SK-N-SH (cell line): ENCODE results near the gene DZIP1L. TPM values are rescaled to one million over a fixed set of nuclear protein-coding genes. Genes with fewer than 3 reads are reported as not detected.

Experiments
- CTCF ChIA-PET: fragments of 300-600, 350-600 bp; formaldehyde crosslinking; extraction: SDS; loops from one replicate; lab custom pipeline; 2021; lab: Yijun Ruan, JAX
- POLR2A ChIA-PET: fragments of 350-600 bp; sonication (Branson Sonifier 250); formaldehyde crosslinking; extraction: SDS; loops from one replicate; lab custom pipeline; 2020; ENCODE audit warnings: antibody characterized with exemption, inconsistent platforms; lab: Yijun Ruan, JAX
- DNase-seq: peaks from one replicate; pipeline ENCODE4 v3.0.0; 2012
- H2AFZ ChIP-seq: fragments of 200-600 bp; sonication (generic); 2 replicates; pipeline ENCODE4 v1.8.1; 2016; ENCODE audit warnings: antibody characterized with exemption, mild to moderate bottlenecking, low read depth
- H3F3A ChIP-seq: fragments of 200-600 bp; sonication (generic); replicated peaks from 2 replicates; pipeline ENCODE3; 2016; ENCODE audit warnings: antibody characterized with exemption, mild to moderate bottlenecking; ENCODE audit not compliant: insufficient read depth
- H3K27ac ChIP-seq, 2 experiments: fragments of 200-500 bp in 1 of 2; fragments of 200-600 bp in 1 of 2; sonication (Bioruptor generic) in 1 of 2; sonication (generic), shearing (Covaris generic) in 1 of 2; 2 replicates each; pipeline versions ENCODE4 v1.5.1 to v1.6.1; 2014 to 2016; ENCODE audit warnings: low read depth in 2 of 2, inconsistent platforms in 1 of 2, low read length in 1 of 2, mild to moderate bottlenecking in 1 of 2, mixed read lengths in 1 of 2
- H3K27me3 ChIP-seq: fragments of 200-600 bp; sonication (generic), shearing (Covaris generic); 2 replicates; pipeline ENCODE4 v1.6.1; 2016; ENCODE audit warnings: mixed run types; ENCODE audit not compliant: insufficient read depth
- H3K36me3 ChIP-seq, 2 experiments: fragments of 200-500 bp in 1 of 2; fragments of 200-600 bp in 1 of 2; sonication (Bioruptor generic) in 1 of 2; sonication (generic) in 1 of 2; replicated peaks in 1 of 2; 2 replicates each; pipeline versions ENCODE3 to v1.5.1; 2014 to 2016; ENCODE audit warnings: low read length in 1 of 2, mild to moderate bottlenecking in 1 of 2; ENCODE audit not compliant: insufficient read depth in 2 of 2, control insufficient read depth in 1 of 2
- H3K4me1 ChIP-seq, 2 experiments: fragments of 200-500 bp in 1 of 2; fragments of 200-600 bp in 1 of 2; sonication (Bioruptor generic) in 1 of 2; sonication (generic), shearing (Covaris generic) in 1 of 2; 2 replicates each; pipeline versions ENCODE4 v1.5.1 to v1.6.1; 2014 to 2016; ENCODE audit warnings: low read depth in 1 of 2, low read length in 1 of 2, mixed run types in 1 of 2; ENCODE audit not compliant: insufficient read depth in 2 of 2, control insufficient read depth in 1 of 2
- H3K4me2 ChIP-seq: fragments of 200-600 bp; sonication (generic), shearing (Covaris generic); 2 replicates; pipeline ENCODE4 v1.6.1; 2017; ENCODE audit warnings: mixed run types
- H3K4me3 ChIP-seq, 2 experiments: fragments of 200-500 bp in 1 of 2; fragments of 200-600 bp in 1 of 2; sonication (Bioruptor generic) in 1 of 2; sonication (generic), shearing (Covaris generic) in 1 of 2; 2 replicates each; pipeline versions ENCODE4 v1.5.1 to v1.8.1; 2014 to 2016; ENCODE audit warnings: low read depth in 2 of 2, inconsistent platforms in 1 of 2, low read length in 1 of 2, mild to moderate bottlenecking in 1 of 2, mixed read lengths in 1 of 2, moderate library complexity in 1 of 2
- H3K79me2 ChIP-seq: fragments of 200-600 bp; sonication (generic); 2 replicates; pipeline ENCODE4 v1.8.1; 2017; ENCODE audit warnings: mild to moderate bottlenecking; ENCODE audit not compliant: insufficient read depth
- H3K9ac ChIP-seq: fragments of 200-600 bp; sonication (generic); 2 replicates; pipeline ENCODE4 v1.6.1; 2017; ENCODE audit warnings: mixed run types
- H3K9me2 ChIP-seq: fragments of 200-600 bp; sonication (generic); 2 replicates; pipeline ENCODE4 v1.6.1; 2017; ENCODE audit warnings: mixed run types
- H3K9me3 ChIP-seq: fragments of 200-600 bp; sonication (generic); 2 replicates; pipeline ENCODE4 v1.6.1; 2017; ENCODE audit warnings: mixed run types, mild to moderate bottlenecking, moderate library complexity
- H4K20me1 ChIP-seq: fragments of 200-600 bp; sonication (generic); 2 replicates; pipeline ENCODE4 v1.6.1; 2017; ENCODE audit warnings: mild to moderate bottlenecking, mixed run types; ENCODE audit not compliant: insufficient read depth
- CHD2 ChIP-seq: fragments of 150-350 bp; IDR thresholded peaks from 2 replicates; pipeline ENCODE4 v1.6.1; 2018; ENCODE audit warnings: low read length; ENCODE audit not compliant: partially characterized antibody
- EZH2phosphoT487 ChIP-seq: fragments of 200-600 bp; sonication (generic); IDR thresholded peaks from 2 replicates; pipeline ENCODE4 v1.6.1; 2017; ENCODE audit warnings: low read depth, mixed run types, mild to moderate bottlenecking, antibody characterized with exemption, moderate library complexity, borderline replicate concordance
- FOXM1 ChIP-seq: IDR thresholded peaks from 2 replicates; pipeline ENCODE4 v1.4.0; 2012; ENCODE audit warnings: low read depth, mild to moderate bottlenecking
- MXI1 ChIP-seq: IDR thresholded peaks from 2 replicates; pipeline ENCODE4 v1.6.1; 2012; ENCODE audit warnings: mild to moderate bottlenecking, low read depth, low read length, improper control_type of control experiment
- POLR2AphosphoS5 ChIP-seq: IDR thresholded peaks from 2 replicates; pipeline ENCODE4 v1.6.1; 2012; ENCODE audit warnings: low read depth, low read length
- RCOR1 ChIP-seq: fragments of 150-350 bp; IDR thresholded peaks from 2 replicates; pipeline ENCODE4 v1.6.1; 2017; ENCODE audit warnings: antibody characterized with exemption, low read length
- REST ChIP-seq: IDR thresholded peaks from 2 replicates; pipeline ENCODE4 v1.6.1; 2012; ENCODE audit warnings: mild to moderate bottlenecking, low read depth, low read length, moderate library complexity
- SMC3 ChIP-seq: IDR thresholded peaks from 2 replicates; pipeline ENCODE4 v1.6.1; 2012; ENCODE audit warnings: low read depth, low read length, improper control_type of control experiment
- TCF12 ChIP-seq: IDR thresholded peaks from 2 replicates; pipeline ENCODE4 v1.4.0; 2012
- TEAD4 ChIP-seq: IDR thresholded peaks from 2 replicates; pipeline ENCODE4 v1.4.0; 2012; ENCODE audit warnings: mild to moderate bottlenecking, borderline replicate concordance; ENCODE audit not compliant: insufficient read depth
- WGBS: methylation state at CpG from one replicate; pipeline ENCODE4 v1.1.6; 2017; ENCODE audit warnings: low lambda C conversion rate; 5-methylcytosine and 5-hydroxymethylcytosine counted together
- polyA plus RNA-seq, 3 experiments: library from polyadenylated mRNA; depleted of rRNA; stranded (reverse); fragments of >200 nt; gene quantifications; 2 replicates each; pipeline ENCODE4 v1.2.3, GENCODE V29; 2012
- TF ChIP-seq, protein P1 (sequence below): fragments of 150-350 bp; IDR thresholded peaks from 2 replicates; pipeline ENCODE4 v1.6.1; 2016; ENCODE audit warnings: mild to moderate bottlenecking, low read depth, low read length
- TF ChIP-seq, protein P2 (sequence below): IDR thresholded peaks from 2 replicates; pipeline ENCODE4; 2012
- TF ChIP-seq, protein P3 (sequence below): fragments of 150-350 bp; IDR thresholded peaks from 2 replicates; pipeline ENCODE4 v1.6.1; 2017; ENCODE audit warnings: antibody characterized with exemption, low read length, low read depth, borderline replicate concordance

The DZIP1L gene
- polyA plus RNA-seq, 1 of the 3 experiments (the other 2 are of a cell fraction) = 6.4 TPM

GRCh38 chr3:138078096-138078495 lies 37.3 kb downstream of the DZIP1L start:
- Histone ChIP-seq H3K4me3 (no peak overlapping the region), H3K4me1 (peaks cover 0 to 42% of the 10 kb centered on the region in 2 experiments), H3F3A (peaks cover 44% of the 10 kb centered on the region), H2AFZ (no peak overlapping the region), H3K79me2 (peaks cover 19% of the 10 kb centered on the region), H3K27ac (peak overlapping the region in 1 of 2 experiments; percentile 94; a peak in 2 of 4 replicates), H4K20me1 (no peaks in the 10 kb centered on the region), H3K4me2 (no peak overlapping the region; the same call in 1 of the 2 replicates), H3K27me3 (no peaks in the 10 kb centered on the region), H3K9ac (no peak overlapping the region), H3K9me3 (no peaks in the 10 kb centered on the region), H3K9me2 (no peaks in the 10 kb centered on the region), H3K36me3 (peaks cover 26 to 33% of the 10 kb centered on the region in 2 experiments)
- POLR2A ChIA-PET = no interaction called here
- TF ChIP-seq TCF12 = peak; percentile 25; the same call in 1 of the 2 replicates
- no peak for TF ChIP-seq FOXM1
- no peak for DNase-seq
- CTCF ChIA-PET = interaction anchor here (1.3 to 1.4 kb wide), 2 partner anchors 10 to 37 kb away, joined by 3 to 4 read pairs; partner anchors contain the start of gene DZIP1L
- 64% methylated on average over 4 of the region's 4 CpGs for WGBS

DNA sequence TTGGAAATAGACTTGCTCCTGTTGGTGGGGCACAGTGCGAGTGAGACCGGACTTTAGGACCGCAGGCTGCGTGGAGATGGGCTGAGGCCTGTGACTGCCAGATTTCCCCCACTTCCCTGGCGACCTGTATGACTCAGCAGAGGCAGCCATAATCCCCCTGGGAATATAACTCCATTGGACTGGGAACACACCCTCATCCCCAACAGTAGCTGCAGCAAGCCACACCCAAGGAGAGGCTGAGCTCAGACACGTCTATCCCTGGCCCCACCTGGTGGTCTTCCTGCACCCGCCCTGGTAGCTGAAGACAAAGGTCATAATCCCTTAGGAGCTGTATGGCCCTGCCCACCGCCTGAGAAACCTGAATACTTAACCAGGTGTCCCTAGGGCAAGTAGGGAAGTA lies 42.6 kb downstream of the DZIP1L start:
- H3K4me2 ChIP-seq = no peak overlapping the region
- TF ChIP-seq MXI1 = no peak
- no peak for TF ChIP-seq FOXM1
- TF ChIP-seq RCOR1 = no peak
- no peak for TF ChIP-seq POLR2AphosphoS5
- TF ChIP-seq EZH2phosphoT487 = no peak
- TF ChIP-seq, protein P1, sequence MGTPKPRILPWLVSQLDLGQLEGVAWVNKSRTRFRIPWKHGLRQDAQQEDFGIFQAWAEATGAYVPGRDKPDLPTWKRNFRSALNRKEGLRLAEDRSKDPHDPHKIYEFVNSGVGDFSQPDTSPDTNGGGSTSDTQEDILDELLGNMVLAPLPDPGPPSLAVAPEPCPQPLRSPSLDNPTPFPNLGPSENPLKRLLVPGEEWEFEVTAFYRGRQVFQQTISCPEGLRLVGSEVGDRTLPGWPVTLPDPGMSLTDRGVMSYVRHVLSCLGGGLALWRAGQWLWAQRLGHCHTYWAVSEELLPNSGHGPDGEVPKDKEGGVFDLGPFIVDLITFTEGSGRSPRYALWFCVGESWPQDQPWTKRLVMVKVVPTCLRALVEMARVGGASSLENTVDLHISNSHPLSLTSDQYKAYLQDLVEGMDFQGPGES = no peak
- TF ChIP-seq, protein P2, sequence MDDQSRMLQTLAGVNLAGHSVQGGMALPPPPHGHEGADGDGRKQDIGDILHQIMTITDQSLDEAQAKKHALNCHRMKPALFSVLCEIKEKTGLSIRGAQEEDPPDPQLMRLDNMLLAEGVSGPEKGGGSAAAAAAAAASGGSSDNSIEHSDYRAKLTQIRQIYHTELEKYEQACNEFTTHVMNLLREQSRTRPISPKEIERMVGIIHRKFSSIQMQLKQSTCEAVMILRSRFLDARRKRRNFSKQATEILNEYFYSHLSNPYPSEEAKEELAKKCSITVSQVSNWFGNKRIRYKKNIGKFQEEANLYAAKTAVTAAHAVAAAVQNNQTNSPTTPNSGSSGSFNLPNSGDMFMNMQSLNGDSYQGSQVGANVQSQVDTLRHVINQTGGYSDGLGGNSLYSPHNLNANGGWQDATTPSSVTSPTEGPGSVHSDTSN = no peak
- peaks cover 19% of the 10 kb centered on the region for H3K79me2 ChIP-seq
- POLR2A ChIA-PET = no interaction called here
- DNase-seq = no peak
- H4K20me1 ChIP-seq = no peaks in the 10 kb centered on the region
- H3K9me2 ChIP-seq = no peaks in the 10 kb centered on the region
- no peak overlapping the region for H2AFZ ChIP-seq
- H3K36me3 ChIP-seq = peaks cover 39 to 41% of the 10 kb centered on the region in 2 experiments
- no peaks in the 10 kb centered on the region for H3K9me3 ChIP-seq
- H3K9ac ChIP-seq = no peak overlapping the region
- H3K4me3 ChIP-seq = no peak overlapping the region
- H3K27ac ChIP-seq = no peak overlapping the region
- H3F3A ChIP-seq = peaks cover 3% of the 10 kb centered on the region
- H3K4me1 ChIP-seq = peaks cover 0 to 3% of the 10 kb centered on the region in 2 experiments; a peak in 2 of 4 replicates
- H3K27me3 ChIP-seq = no peaks in the 10 kb centered on the region
- 91% methylated on average over 7 of the region's 8 CpGs for WGBS
- CTCF ChIA-PET = interaction anchor here (1.1 to 6.1 kb wide), 3 partner anchors 20 to 46 kb away, joined by 4 to 69 read pairs (median 4); partner anchors contain the start of gene DZIP1L

- Histone ChIP-seq H3K9me3 (no peaks in the 10 kb centered on the region), H3K4me2 (no peak overlapping the region), H3K4me3 (no peak overlapping the region), H2AFZ (no peak overlapping the region), H3K79me2 (peaks cover 16% of the 10 kb centered on the region), H3K27ac (no peak overlapping the region), H3K9me2 (no peaks in the 10 kb centered on the region), H3K36me3 (peaks cover 41 to 57% of the 10 kb centered on the region in 2 experiments), H3K27me3 (no peaks in the 10 kb centered on the region), H4K20me1 (no peaks in the 10 kb centered on the region), H3F3A (no peaks in the 10 kb centered on the region), H3K4me1 (no peaks in the 10 kb centered on the region; a peak in 1 of 4 replicates), H3K9ac (no peak overlapping the region)
- POLR2A ChIA-PET = interaction anchor here (2.3 kb wide), 1 partner anchor 46 kb away, joined by 5 read pairs; the partner anchor contains the start of gene DZIP1L
- CTCF ChIA-PET = interaction anchor here (0.7 to 6.1 kb wide), 16 partner anchors 10 to 525 kb away, joined by 3 to 69 read pairs (median 4); partner anchors contain the start of gene DZIP1L
- 87% methylated on average over 4 of the region's 4 CpGs for WGBS
- no peak for DNase-seq
- TF ChIP-seq CHD2 (no peak), TEAD4 (no peak), REST (no peak), SMC3 (no peak)
- TF ChIP-seq, protein P3, sequence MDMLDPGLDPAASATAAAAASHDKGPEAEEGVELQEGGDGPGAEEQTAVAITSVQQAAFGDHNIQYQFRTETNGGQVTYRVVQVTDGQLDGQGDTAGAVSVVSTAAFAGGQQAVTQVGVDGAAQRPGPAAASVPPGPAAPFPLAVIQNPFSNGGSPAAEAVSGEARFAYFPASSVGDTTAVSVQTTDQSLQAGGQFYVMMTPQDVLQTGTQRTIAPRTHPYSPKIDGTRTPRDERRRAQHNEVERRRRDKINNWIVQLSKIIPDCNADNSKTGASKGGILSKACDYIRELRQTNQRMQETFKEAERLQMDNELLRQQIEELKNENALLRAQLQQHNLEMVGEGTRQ = no peak
These were observed 45.4 kb downstream of the DZIP1L start for GRCh38 chr3:138070006-138070405.
